ENCODE results near the gene CD47.
A peak's percentile ranks its signal among the peaks of the same experiment; 100 is the strongest.

CD47 gene

GRCh38 chr3:108008106-108008505, 82.7 kb downstream of the CD47 start:
- in situ Hi-C loops (cut with HindIII; ENCODE audit: low pct_unique_long_range_greater_than_20kb, low sequenced_read_pairs) = no loop called here
- no peak for DNase-seq (ENCODE audit: low read depth in 1 of 2, low spot score in 1 of 2)
- no peak for TF ChIP-seq JUND (IDR thresholded peaks at IDR 0.05; ENCODE audit: low read depth)

GRCh38 chr3:108006881-108007331, 83.9 kb downstream of the CD47 start:
- TF ChIP-seq JUND (IDR thresholded peaks at IDR 0.05; ENCODE audit: low read depth) = no peak
- in situ Hi-C loops (cut with HindIII; ENCODE audit: low pct_unique_long_range_greater_than_20kb, low sequenced_read_pairs) = no loop called here
- no peak for DNase-seq (ENCODE audit: low read depth in 1 of 2, low spot score in 1 of 2)

GRCh38 chr3:108006077-108006771, 84.6 kb downstream of the CD47 start:
- DNase-seq (ENCODE audit: low read depth in 1 of 2, low spot score in 1 of 2) = no peak
- in situ Hi-C loops (cut with HindIII; ENCODE audit: low pct_unique_long_range_greater_than_20kb, low sequenced_read_pairs) = no loop called here
- no peak for TF ChIP-seq JUND (IDR thresholded peaks at IDR 0.05; ENCODE audit: low read depth)

GRCh38 chr3:108004647-108005046, 86.2 kb downstream of the CD47 start:
- TF ChIP-seq JUND (IDR thresholded peaks at IDR 0.05; ENCODE audit: low read depth) = no peak
- in situ Hi-C loops (cut with HindIII; ENCODE audit: low pct_unique_long_range_greater_than_20kb, low sequenced_read_pairs) = no loop called here
- DNase-seq (ENCODE audit: low read depth in 1 of 2, low spot score in 1 of 2) = no peak

GRCh38 chr3:108001457-108001856, 89.4 kb downstream of the CD47 start:
- TF ChIP-seq JUND (IDR thresholded peaks at IDR 0.05; ENCODE audit: low read depth) = no peak
- in situ Hi-C loops (cut with HindIII; ENCODE audit: low pct_unique_long_range_greater_than_20kb, low sequenced_read_pairs) = no loop called here
- DNase-seq (ENCODE audit: low read depth in 1 of 2, low spot score in 1 of 2) = peak in 1 of 2 experiments; percentile 51

GRCh38 chr3:107999215-107999775, 91.5 kb downstream of the CD47 start:
- peak in 1 of 2 experiments; percentile 78 for DNase-seq (ENCODE audit: low read depth in 1 of 2, low spot score in 1 of 2)
- in situ Hi-C loops (cut with HindIII; ENCODE audit: low pct_unique_long_range_greater_than_20kb, low sequenced_read_pairs) = no loop called here
- peak; percentile 88; the same call in 1 of the 2 replicates for TF ChIP-seq JUND (IDR thresholded peaks at IDR 0.05; ENCODE audit: low read depth)

- in situ Hi-C loops (cut with HindIII; ENCODE audit: low pct_unique_long_range_greater_than_20kb, low sequenced_read_pairs) = no loop called here
- no peak for TF ChIP-seq JUND (IDR thresholded peaks at IDR 0.05; ENCODE audit: low read depth)
- DNase-seq (ENCODE audit: low read depth in 1 of 2, low spot score in 1 of 2) = no peak
Observed at GRCh38 chr3:107997671-107998070, 93.2 kb downstream of the CD47 start.

- TF ChIP-seq JUND (IDR thresholded peaks at IDR 0.05; ENCODE audit: low read depth) = no peak
- DNase-seq (ENCODE audit: low read depth in 1 of 2, low spot score in 1 of 2) = no peak
- in situ Hi-C loops (cut with HindIII; ENCODE audit: low pct_unique_long_range_greater_than_20kb, low sequenced_read_pairs) = no loop called here
Observed at GRCh38 chr3:107995823-107996222, 95.0 kb downstream of the CD47 start.

- no peak for DNase-seq (ENCODE audit: low read depth in 1 of 2, low spot score in 1 of 2)
- no peak for TF ChIP-seq JUND (IDR thresholded peaks at IDR 0.05; ENCODE audit: low read depth)
- in situ Hi-C loops (cut with HindIII; ENCODE audit: low pct_unique_long_range_greater_than_20kb, low sequenced_read_pairs) = no loop called here
Observed at GRCh38 chr3:107994956-107995715, 95.7 kb downstream of the CD47 start.

- in situ Hi-C loops (cut with HindIII; ENCODE audit: low pct_unique_long_range_greater_than_20kb, low sequenced_read_pairs) = no loop called here
- no peak for DNase-seq (ENCODE audit: low read depth in 1 of 2, low spot score in 1 of 2)
- TF ChIP-seq JUND (IDR thresholded peaks at IDR 0.05; ENCODE audit: low read depth) = no peak
Observed at GRCh38 chr3:107994181-107994580, 96.7 kb downstream of the CD47 start.

- TF ChIP-seq JUND (IDR thresholded peaks at IDR 0.05; ENCODE audit: low read depth) = no peak
- in situ Hi-C loops (cut with HindIII; ENCODE audit: low pct_unique_long_range_greater_than_20kb, low sequenced_read_pairs) = no loop called here
- DNase-seq (ENCODE audit: low read depth in 1 of 2, low spot score in 1 of 2) = no peak
Observed at GRCh38 chr3:107993771-107994170, 97.1 kb downstream of the CD47 start.

All from T47D (cell line).